ENCODE results near the gene TBC1D32. TPM values are rescaled to one million over a fixed set of nuclear protein-coding genes. Genes with fewer than 3 reads are reported as not detected.

Gene TBC1D32
- total RNA-seq, 1 experiment from 2014 or later, result 9.0 TPM

DNA sequence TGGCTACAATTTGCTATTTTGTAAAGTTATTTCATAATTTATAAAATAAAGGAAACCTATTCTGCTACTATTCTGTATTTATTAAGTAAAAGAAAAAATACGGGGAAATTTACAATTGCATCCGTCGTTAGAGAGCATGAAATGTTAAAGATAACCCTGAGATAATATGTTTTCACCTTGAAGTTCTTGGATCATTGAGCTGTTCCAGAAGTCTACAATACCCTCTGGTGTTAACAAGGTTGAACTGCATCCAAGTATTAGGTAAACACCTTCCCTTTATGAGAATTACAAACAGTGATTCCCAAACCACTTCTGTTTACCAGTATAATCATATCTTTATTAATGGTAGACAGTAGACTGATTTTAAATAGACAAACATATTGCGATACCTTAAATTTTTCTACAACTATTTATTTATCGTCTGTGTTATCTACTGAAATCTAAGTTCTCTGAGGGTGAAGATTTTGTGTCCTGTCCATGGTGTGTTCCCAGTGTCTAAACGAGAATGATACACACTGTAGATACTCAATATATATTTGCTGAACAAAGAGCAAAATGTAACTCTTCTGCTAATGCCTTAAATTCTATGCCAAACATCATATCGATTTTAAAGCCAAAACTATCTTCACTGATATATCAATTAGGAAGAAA is 28.2 kb downstream of the TBC1D32 start:
- H2AFZ ChIP-seq (ENCODE audit: low read length), result no peak overlapping the region
- no peaks in the 10 kb centered on the region for H3K27me3 Mint-ChIP-seq (ENCODE audit: low read depth)
- no peak overlapping the region for H3K56ac ChIP-seq (ENCODE audit: insufficient read length, low read depth, low read length)
- H2BK12ac ChIP-seq (ENCODE audit: insufficient read length, low read depth, low read length), result no peak overlapping the region
- no peak overlapping the region for H4K91ac ChIP-seq (ENCODE audit: insufficient read length, low read depth, low read length)
- H3K79me2 ChIP-seq (ENCODE audit: insufficient read depth, low read length), result no peaks in the 10 kb centered on the region
- no peaks in the 10 kb centered on the region; a peak in 1 of 5 replicates for H3K9me3 Mint-ChIP-seq
- no peak overlapping the region for H3T11ph ChIP-seq (ENCODE audit: low read length)
- no peak overlapping the region for H4K5ac ChIP-seq (ENCODE audit: insufficient read length, low read depth, low read length)
- H3K4me3 Mint-ChIP-seq, result no peak overlapping the region
- H3K9ac ChIP-seq (ENCODE audit: extremely low read depth, insufficient read length, low read length), result no peak overlapping the region
- H3K27me3 ChIP-seq (ENCODE audit: insufficient read depth, low read length), result no peaks in the 10 kb centered on the region
- no peak for DNase-seq
- no peaks in the 10 kb centered on the region for H3K9me3 ChIP-seq (ENCODE audit: control insufficient read depth, low read depth, low read length)
- no peak overlapping the region for H2BK120ac ChIP-seq (ENCODE audit: low read depth, low read length, poor library complexity, severe bottlenecking)
- peaks cover 0 to 4% (median 4%) of the 10 kb centered on the region in 3 experiments; a peak in 4 of 7 replicates for H3K36me3 Mint-ChIP-seq (ENCODE audit: insufficient read depth in 1 of 3, low read depth in 3 of 3)
- H3K27ac Mint-ChIP-seq, result no peak overlapping the region
- no peak overlapping the region for H2BK15ac ChIP-seq (ENCODE audit: low read depth, low read length)
- H2BK5ac ChIP-seq (ENCODE audit: insufficient read length, low read length), result no peak overlapping the region
- WGBS (ENCODE audit: extremely low coverage, insufficient read length, low lambda C conversion rate), result no CpG with 5 or more reads among the region's 7 CpGs
- no peak overlapping the region for H3K27ac ChIP-seq (ENCODE audit: insufficient read length, low read depth, low read length)
- no peak overlapping the region for H4K8ac ChIP-seq (replicated peaks; ENCODE audit: insufficient read length, low read depth, low read length)
- no peak overlapping the region for H3K14ac ChIP-seq (ENCODE audit: insufficient read depth, low read length)
- H3K4me2 ChIP-seq (ENCODE audit: insufficient read depth, insufficient read length, low read length), result no peak overlapping the region
- no peak overlapping the region for H3K18ac ChIP-seq (ENCODE audit: insufficient read length, low read depth, low read length)
- H3K79me1 ChIP-seq (ENCODE audit: insufficient read depth, low read depth, low read length, poor library complexity, severe bottlenecking), result no peaks in the 10 kb centered on the region
- no peak overlapping the region for H3K23ac ChIP-seq (ENCODE audit: insufficient read length, low read depth, low read length)
- no peak overlapping the region for H2AK5ac ChIP-seq (ENCODE audit: insufficient read length, low read length)
- TF ChIP-seq CTCF (conservative IDR thresholded peaks at IDR 0.05), result peak; percentile 82
- no peaks in the 10 kb centered on the region for H3K4me1 ChIP-seq (ENCODE audit: insufficient read depth, low read length)
- no peaks in the 10 kb centered on the region for H3K23me2 ChIP-seq (ENCODE audit: insufficient read length, low read depth, low read length, poor library complexity, severe bottlenecking)
- no peak overlapping the region for H2BK20ac ChIP-seq (ENCODE audit: low read depth, low read length, poor library complexity, severe bottlenecking)
- H3K4ac ChIP-seq (ENCODE audit: low read depth, low read length), result no peak overlapping the region
- H3K4me1 Mint-ChIP-seq, result no peaks in the 10 kb centered on the region
- H4K20me1 ChIP-seq (ENCODE audit: control insufficient read depth, insufficient read depth, insufficient read length), result no peaks in the 10 kb centered on the region
